ENCODE measurements around the gene CCDC89.

Gene CCDC89

DNA sequence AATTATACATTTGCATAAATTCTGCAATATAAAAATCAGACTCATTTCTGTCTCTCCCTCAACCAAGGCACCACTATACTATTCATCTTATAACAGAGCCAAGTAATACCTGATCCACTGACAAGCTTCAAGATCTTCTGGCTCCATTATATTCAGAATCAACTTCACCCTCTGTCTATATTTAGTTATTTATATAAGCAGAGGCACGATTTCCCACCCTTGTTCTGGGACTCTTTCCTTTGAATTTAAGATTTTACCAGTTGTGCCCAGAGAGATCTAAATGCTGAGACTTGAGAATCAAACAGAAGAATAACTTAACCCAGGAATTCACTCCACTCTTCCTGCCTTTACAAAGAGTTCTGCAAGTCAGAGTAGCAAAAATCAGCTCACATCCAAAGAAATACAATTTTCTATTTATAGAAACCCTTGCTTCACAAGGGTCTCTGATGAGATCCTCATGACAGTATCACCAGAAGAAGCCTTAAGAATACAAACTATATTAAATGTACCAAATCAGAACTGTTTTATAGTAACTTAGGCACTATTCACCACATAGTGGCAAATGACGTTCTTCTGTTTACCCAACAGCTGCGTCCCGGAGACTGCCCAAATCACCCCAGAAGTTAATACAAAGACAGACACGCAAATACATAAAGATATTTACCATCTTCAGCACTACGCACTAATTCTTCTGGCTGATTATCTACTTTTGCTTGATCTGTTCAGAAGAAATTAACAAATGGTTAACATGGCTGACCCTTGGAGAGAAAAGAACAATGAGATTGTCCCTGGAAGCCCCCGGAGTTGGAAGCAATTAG is 32.3 kb upstream of the CCDC89 start:
- Histone ChIP-seq H3K79me2 (ENCODE audit: insufficient read depth, low read depth) (no peaks in the 10 kb centered on the region), H3K4me1 (ENCODE audit: low read depth, poor library complexity, severe bottlenecking) (peaks cover 24% of the 10 kb centered on the region), H3K27ac (no peak overlapping the region), H3K4me2 (no peak overlapping the region), H3K36me3 (ENCODE audit: insufficient read depth) (no peaks in the 10 kb centered on the region), H2AFZ (ENCODE audit: low read depth) (no peak overlapping the region), H3K9ac (no peak overlapping the region), H3K4me3 (IDR thresholded peaks at IDR 0.05; ENCODE audit: insufficient read depth, low read depth, low read length) (no peak overlapping the region), H4K20me1 (ENCODE audit: insufficient read depth) (no peaks in the 10 kb centered on the region), H3K27me3 (ENCODE audit: insufficient read depth, low read depth) (no peaks in the 10 kb centered on the region)
- TF ChIP-seq, protein P1, sequence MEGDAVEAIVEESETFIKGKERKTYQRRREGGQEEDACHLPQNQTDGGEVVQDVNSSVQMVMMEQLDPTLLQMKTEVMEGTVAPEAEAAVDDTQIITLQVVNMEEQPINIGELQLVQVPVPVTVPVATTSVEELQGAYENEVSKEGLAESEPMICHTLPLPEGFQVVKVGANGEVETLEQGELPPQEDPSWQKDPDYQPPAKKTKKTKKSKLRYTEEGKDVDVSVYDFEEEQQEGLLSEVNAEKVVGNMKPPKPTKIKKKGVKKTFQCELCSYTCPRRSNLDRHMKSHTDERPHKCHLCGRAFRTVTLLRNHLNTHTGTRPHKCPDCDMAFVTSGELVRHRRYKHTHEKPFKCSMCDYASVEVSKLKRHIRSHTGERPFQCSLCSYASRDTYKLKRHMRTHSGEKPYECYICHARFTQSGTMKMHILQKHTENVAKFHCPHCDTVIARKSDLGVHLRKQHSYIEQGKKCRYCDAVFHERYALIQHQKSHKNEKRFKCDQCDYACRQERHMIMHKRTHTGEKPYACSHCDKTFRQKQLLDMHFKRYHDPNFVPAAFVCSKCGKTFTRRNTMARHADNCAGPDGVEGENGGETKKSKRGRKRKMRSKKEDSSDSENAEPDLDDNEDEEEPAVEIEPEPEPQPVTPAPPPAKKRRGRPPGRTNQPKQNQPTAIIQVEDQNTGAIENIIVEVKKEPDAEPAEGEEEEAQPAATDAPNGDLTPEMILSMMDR (conservative IDR thresholded peaks at IDR 0.05; ENCODE audit: low read depth, low read length): no peak

DNA sequence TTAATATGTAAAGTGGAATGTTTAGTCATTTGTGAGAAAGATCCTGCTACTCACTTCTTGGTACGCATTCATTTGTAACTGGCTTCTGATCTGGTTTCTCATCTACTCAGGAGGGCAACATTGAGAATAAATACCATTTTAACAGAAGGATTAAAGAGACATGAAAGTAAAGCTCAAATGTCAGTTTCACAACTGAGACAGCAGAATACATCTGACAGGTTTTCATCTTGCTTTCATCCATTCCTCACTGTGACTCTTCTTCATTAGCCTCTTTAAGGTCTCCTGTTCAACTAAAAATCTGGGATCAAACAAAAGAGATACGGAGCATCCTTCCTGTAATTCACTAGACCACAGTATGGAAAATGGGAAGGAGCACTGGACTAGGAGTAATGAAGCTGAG is 31.4 kb upstream of the CCDC89 start:
- Histone ChIP-seq H3K27ac (no peak overlapping the region), H3K4me1 (ENCODE audit: low read depth, poor library complexity, severe bottlenecking) (peaks cover 24% of the 10 kb centered on the region), H4K20me1 (ENCODE audit: insufficient read depth) (no peaks in the 10 kb centered on the region), H2AFZ (ENCODE audit: low read depth) (no peak overlapping the region), H3K79me2 (ENCODE audit: insufficient read depth, low read depth) (no peaks in the 10 kb centered on the region), H3K4me3 (IDR thresholded peaks at IDR 0.05; ENCODE audit: insufficient read depth, low read depth, low read length) (no peak overlapping the region), H3K9ac (no peak overlapping the region), H3K4me2 (no peak overlapping the region; the same call in 1 of the 2 replicates), H3K36me3 (ENCODE audit: insufficient read depth) (no peaks in the 10 kb centered on the region), H3K27me3 (ENCODE audit: insufficient read depth, low read depth) (no peaks in the 10 kb centered on the region)
- TF ChIP-seq, protein P1 (conservative IDR thresholded peaks at IDR 0.05; ENCODE audit: low read depth, low read length): no peak

DNA sequence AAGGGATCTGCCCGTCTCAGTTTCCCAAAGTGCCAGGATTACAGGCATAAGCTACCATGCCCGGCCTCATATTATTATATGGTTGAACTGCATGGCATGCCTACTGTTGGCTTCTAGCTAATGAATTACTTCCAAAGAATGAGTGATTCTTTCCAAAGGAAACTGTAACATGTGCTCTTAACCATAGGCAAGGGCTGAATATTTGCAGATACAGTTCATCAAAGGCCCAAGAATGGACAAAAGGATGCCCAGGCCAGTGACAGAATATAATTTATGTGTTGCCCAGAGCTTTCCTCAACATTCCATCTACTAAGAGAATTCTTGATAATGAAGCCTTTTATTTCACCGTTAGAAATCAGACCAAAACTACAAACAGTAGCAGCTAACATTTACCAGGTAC is 27.0 kb upstream of the CCDC89 start:
- Histone ChIP-seq H2AFZ (ENCODE audit: low read depth) (no peak overlapping the region), H4K20me1 (ENCODE audit: insufficient read depth) (no peaks in the 10 kb centered on the region), H3K4me1 (ENCODE audit: low read depth, poor library complexity, severe bottlenecking) (peaks cover 24% of the 10 kb centered on the region), H3K27ac (no peak overlapping the region), H3K27me3 (ENCODE audit: insufficient read depth, low read depth) (no peaks in the 10 kb centered on the region), H3K4me2 (no peak overlapping the region), H3K4me3 (IDR thresholded peaks at IDR 0.05; ENCODE audit: insufficient read depth, low read depth, low read length) (no peak overlapping the region), H3K9ac (no peak overlapping the region), H3K79me2 (ENCODE audit: insufficient read depth, low read depth) (no peaks in the 10 kb centered on the region), H3K36me3 (ENCODE audit: insufficient read depth) (no peaks in the 10 kb centered on the region)
- TF ChIP-seq, protein P1 (conservative IDR thresholded peaks at IDR 0.05; ENCODE audit: low read depth, low read length): no peak

DNA sequence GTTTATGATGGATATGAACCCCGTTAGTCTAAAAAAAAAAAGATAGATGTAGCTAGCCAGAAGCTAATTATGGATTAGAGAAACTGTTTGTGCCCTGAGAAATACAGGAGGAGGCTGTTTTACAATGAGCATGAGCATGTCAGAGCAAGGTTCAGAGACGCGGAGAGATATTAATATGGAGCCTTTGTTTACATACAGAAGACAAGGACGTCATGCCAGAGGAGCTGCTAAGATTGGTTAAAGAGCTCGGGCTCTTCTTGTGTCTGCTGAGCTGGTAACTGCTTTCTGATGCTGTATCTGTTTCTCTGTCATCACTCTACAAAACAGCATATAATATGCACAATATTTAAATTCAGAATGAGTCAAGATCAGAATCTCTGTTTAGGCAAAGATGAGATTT is 24.9 kb upstream of the CCDC89 start:
- Histone ChIP-seq H3K4me2 (no peak overlapping the region), H3K4me1 (ENCODE audit: low read depth, poor library complexity, severe bottlenecking) (peaks cover 5% of the 10 kb centered on the region), H3K27me3 (ENCODE audit: insufficient read depth, low read depth) (no peaks in the 10 kb centered on the region), H4K20me1 (ENCODE audit: insufficient read depth) (no peaks in the 10 kb centered on the region), H2AFZ (ENCODE audit: low read depth) (no peak overlapping the region), H3K9ac (no peak overlapping the region), H3K4me3 (IDR thresholded peaks at IDR 0.05; ENCODE audit: insufficient read depth, low read depth, low read length) (no peak overlapping the region), H3K79me2 (ENCODE audit: insufficient read depth, low read depth) (no peaks in the 10 kb centered on the region), H3K36me3 (ENCODE audit: insufficient read depth) (no peaks in the 10 kb centered on the region), H3K27ac (no peak overlapping the region)
- TF ChIP-seq, protein P1 (conservative IDR thresholded peaks at IDR 0.05; ENCODE audit: low read depth, low read length): no peak

Data from KMS-11 (cell line).